ENCODE measurements around the gene PHF13.

PHF13 gene

DNA sequence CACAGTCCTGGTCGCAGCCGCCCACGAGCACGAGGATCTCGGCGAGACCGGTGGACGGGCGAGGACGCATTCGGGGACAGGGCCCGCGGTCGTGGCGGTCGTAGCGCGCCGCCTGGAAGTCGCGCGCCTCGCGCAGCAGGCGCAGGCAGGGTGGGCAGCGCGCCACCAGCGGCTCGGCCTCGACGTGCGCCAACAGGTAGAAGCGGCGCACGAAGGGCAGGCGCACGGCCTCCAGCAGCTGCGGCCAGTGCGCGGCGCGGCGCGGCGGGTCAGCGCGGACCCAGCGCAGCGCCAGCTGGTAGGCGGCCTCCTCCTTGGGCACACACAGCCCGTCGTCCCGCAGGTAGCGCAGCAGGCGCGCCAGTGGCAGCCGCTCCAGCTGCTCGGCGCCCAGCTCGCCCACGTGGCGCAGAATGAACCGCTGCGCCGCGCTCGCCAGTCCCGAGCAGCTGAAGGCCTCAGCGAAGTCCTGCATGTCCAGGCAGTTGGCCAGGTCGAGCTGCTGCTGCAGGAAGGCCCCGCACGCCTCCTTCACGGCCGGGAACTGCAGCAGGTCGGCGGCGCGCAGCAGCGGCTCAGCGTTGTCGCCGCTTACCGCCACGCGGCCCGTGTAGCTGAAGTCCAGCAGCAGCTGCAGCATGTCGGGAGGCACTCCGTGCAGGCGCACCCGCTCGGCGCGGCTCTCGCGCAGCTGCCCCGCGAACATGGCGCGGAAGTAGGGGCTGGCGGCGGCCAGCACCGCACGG, 11.4 kb upstream of the PHF13 start:
- H3K9me3 ChIP-seq: no peaks in the 10 kb centered on the region
- in situ Hi-C loops (cut with MboI; ENCODE audit: low sequenced_read_pairs): no loop called here
- H3K4me1 ChIP-seq: peaks cover 9% of the 10 kb centered on the region
- peaks cover 23% of the 10 kb centered on the region for H3K36me3 ChIP-seq (replicated peaks)
- peak in 1 of 2 experiments; percentile 44 for DNase-seq (ENCODE audit: low spot score in 2 of 2)
- H3K27me3 ChIP-seq (ENCODE audit: low read depth): no peaks in the 10 kb centered on the region
- peak overlapping the region; percentile 71 for H3K4me3 ChIP-seq

DNA sequence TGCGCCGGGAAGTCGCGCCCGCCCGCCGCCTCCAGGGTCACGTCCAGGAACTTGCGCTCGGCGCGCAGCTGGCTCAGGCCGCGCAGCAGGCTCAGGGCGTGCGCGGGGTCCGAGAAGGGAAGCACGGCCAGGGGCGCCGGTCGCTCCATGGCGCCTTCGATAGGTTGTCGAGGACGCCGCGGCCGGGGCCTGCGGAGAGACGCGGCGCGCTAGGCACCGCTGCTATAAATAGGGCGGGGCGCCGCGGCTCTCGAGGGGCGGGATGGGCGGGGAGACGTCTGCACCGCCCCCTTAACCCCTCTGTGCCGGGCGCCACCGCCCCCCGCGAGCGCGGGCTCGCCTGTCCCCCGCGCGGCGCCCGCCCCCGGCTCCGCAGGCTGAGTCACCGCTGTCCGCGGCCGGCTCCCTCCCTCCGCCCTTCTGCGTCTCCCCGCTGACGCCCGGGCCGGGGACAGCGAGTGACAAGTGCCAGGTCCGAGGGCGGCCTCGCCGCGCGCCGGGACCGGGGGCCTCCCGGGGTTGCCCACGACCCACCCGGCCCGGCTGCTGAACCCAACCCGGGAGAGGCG, 10.8 kb upstream of the PHF13 start, which contains the start of gene KLHL21:
TSS of gene KLHL21 (minus strand) at position 201 of the 569 bp plus-strand sequence. CDS start at position 149, 52 bp downstream.
- Histone ChIP-seq H3K4me1 (peaks cover 9% of the 10 kb centered on the region), H3K4me3 (peak within 1 kb of the TSS; percentile 71), H3K9me3 (no peaks in the 10 kb centered on the region), H3K27me3 (ENCODE audit: low read depth) (no peaks in the 10 kb centered on the region), H3K36me3 (replicated peaks) (peaks cover 16% of the 10 kb centered on the region)
- DNase-seq (ENCODE audit: low spot score in 2 of 2): peak; percentile 79 to 84
- in situ Hi-C loops (cut with MboI; ENCODE audit: low sequenced_read_pairs): no loop called here

DNA sequence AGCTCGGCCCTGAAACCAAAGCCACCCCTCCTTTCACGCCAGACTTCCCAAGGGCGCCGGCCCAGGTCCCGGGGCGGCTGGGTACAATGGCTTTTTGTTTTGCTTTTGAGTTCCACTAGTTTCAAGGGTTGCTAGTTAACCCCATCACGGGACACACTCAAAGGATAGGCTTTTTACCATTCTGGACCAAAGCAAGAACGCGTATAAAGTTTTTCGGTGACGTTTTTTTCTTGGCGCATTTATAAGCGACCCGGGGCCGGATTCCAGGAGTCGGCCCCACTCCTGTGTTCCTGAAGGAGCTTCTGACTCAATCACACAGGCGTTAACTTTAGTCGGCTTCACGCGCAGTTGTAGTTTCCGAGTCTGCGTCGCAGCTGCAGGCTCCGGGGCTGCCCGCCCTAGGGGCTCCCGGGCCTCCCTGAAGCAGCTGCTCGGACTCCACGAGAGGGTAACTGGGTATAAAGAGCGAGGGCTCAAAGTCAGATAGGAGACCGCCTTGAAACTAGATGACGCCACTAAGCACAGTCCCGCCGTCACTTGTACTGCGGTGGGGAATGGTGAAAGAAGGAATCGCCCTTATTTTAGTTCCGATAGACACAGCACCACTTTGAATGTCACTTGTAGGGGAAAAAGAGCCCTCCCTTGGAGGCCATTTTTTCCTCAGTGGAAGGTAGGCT, 10.2 kb upstream of the PHF13 start:
- Histone ChIP-seq H3K4me3 (peak overlapping the region; percentile 71), H3K36me3 (replicated peaks) (peaks cover 10% of the 10 kb centered on the region), H3K4me1 (peaks cover 9% of the 10 kb centered on the region), H3K27me3 (ENCODE audit: low read depth) (no peaks in the 10 kb centered on the region), H3K9me3 (no peaks in the 10 kb centered on the region)
- no peak for DNase-seq (ENCODE audit: low spot score in 2 of 2)
- in situ Hi-C loops (cut with MboI; ENCODE audit: low sequenced_read_pairs): no loop called here

DNA sequence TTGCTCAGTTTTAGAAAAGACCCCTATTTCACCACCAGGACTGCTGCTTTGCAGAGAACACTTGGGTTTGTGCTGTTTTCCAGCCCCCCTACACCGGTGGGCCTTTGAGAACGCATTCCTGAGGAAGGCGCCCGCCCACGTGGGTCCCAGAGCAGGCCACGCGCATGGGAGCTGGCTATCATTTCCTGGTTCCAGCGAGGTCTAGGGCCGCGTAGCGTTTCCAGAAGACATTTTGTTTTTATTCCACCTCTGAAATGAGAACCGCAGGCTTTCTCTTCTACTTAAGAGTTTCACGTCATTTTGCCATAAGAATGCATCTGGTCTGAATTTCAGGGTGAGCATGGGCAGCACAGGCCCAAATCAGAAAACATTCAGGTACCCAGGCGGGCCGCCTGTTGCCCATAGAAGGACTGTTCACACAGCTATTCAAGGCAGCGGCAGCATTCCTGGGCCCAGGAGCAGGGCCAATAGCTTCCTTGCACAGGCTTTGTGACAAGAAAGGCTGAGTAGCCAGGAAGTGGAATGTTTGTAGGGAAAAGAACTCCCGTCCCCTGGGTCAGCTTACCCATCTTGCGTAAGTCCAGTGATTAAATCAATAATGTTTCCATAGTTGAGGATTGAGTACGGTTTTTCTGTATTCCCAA, 9.5 kb upstream of the PHF13 start:
- H3K4me1 ChIP-seq: peaks cover 9% of the 10 kb centered on the region
- no peak for DNase-seq (ENCODE audit: low spot score in 2 of 2)
- no peak overlapping the region for H3K4me3 ChIP-seq
- in situ Hi-C loops (cut with MboI; ENCODE audit: low sequenced_read_pairs): no loop called here
- H3K27me3 ChIP-seq (ENCODE audit: low read depth): no peaks in the 10 kb centered on the region
- peaks cover 6% of the 10 kb centered on the region for H3K36me3 ChIP-seq (replicated peaks)
- H3K9me3 ChIP-seq: no peaks in the 10 kb centered on the region

DNA sequence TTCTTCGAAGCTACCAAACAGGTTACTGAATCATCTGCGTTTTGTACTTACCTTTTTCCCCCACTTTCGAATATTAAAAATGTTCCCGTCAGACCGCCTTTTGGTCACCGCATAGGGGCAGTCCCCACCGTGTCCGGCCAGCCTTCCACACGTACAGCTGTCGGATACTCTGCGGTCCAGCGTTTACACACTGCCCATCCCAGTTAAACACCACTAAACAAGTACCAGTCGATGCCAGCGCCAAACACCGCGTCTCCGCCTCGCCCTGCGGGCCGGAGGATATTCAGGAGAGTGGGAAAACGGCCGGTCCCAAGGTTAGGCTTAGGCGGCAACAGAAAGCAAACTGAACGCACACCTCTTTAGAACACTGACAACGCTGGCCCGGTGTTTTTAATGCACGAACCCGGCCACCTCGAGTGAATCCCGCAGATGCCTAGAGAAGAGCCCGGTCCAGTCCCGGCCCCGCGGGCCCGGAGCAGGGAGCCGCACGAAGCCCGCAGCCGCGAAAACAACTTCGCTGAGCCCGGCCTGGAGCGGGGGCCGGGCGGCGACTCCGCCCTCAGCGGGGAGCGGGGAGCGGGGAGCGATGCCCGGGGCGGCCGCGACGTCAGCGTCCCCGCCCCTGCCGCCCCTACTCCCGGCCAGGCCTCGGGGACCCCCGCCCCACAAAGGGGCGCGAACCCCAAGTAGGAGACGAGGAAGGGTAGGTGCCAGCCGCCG, 730 bp upstream of the PHF13 start:
- H3K27me3 ChIP-seq (ENCODE audit: low read depth): no peaks in the 10 kb centered on the region

DNA sequence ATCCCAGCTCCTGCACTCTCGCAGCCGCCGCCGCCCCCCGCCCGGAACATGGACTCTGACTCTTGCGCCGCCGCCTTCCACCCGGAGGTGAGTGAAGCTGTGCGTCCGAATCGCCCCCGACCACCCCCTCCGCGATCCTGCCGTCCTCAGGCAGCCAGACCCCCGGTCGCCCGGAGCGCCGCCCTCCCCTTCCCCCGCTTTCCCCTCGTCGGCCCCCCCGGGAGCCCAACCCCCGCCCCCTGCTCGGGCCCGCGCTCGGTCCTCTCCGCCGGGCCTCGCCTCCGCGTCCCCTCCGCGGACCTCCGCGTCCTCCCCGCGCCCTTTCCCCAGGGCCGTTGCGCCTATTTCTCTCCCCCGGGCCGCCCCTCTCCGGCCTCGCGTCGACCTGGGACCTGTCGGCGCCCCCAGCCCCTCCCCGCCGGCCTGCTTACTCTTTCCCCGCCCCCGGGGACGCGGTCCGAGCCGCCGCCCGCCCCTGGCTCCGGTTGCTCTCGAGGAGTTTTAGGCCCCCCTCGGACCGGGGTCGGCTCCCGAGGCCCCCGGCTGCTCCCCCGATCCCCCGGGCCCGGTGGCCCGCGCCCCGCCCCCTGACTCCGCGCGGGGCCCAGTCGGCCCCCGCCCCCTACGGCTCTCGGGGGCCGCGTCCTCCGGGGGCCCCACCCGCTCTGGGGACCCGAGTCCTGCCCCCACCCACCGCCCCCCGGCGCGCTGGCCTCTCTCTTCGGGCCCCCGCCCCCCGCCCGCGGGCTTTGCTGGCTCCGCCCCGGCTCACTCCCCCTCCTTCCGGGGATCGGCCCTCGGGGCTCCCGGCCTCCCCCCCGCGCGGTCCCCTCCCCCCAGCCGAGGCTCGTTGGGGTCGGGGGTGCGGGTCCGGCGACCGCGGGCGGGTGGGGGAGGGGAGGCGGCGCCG, 743 bp downstream of the PHF13 start:
- Histone ChIP-seq H3K4me1 (peaks cover 15% of the 10 kb centered on the region), H3K36me3 (replicated peaks) (peaks cover 21% of the 10 kb centered on the region), H3K9me3 (no peaks in the 10 kb centered on the region), H3K4me3 (peak overlapping the region; percentile 74), H3K27me3 (ENCODE audit: low read depth) (no peaks in the 10 kb centered on the region)
- in situ Hi-C loops (cut with MboI; ENCODE audit: low sequenced_read_pairs): no loop called here
- DNase-seq (ENCODE audit: low spot score in 2 of 2): peak in 1 of 2 experiments; percentile 79

More for the DNA sequence above, 730 bp upstream of the PHF13 start:
- H3K4me1 ChIP-seq: peaks cover 16% of the 10 kb centered on the region
- no peaks in the 10 kb centered on the region for H3K9me3 ChIP-seq
- peaks cover 7% of the 10 kb centered on the region for H3K36me3 ChIP-seq (replicated peaks)
- H3K4me3 ChIP-seq: peak overlapping the region; percentile 52
- in situ Hi-C loops (cut with MboI; ENCODE audit: low sequenced_read_pairs): no loop called here
- DNase-seq (ENCODE audit: low spot score in 2 of 2): peak in 1 of 2 experiments; percentile 60

DNA sequence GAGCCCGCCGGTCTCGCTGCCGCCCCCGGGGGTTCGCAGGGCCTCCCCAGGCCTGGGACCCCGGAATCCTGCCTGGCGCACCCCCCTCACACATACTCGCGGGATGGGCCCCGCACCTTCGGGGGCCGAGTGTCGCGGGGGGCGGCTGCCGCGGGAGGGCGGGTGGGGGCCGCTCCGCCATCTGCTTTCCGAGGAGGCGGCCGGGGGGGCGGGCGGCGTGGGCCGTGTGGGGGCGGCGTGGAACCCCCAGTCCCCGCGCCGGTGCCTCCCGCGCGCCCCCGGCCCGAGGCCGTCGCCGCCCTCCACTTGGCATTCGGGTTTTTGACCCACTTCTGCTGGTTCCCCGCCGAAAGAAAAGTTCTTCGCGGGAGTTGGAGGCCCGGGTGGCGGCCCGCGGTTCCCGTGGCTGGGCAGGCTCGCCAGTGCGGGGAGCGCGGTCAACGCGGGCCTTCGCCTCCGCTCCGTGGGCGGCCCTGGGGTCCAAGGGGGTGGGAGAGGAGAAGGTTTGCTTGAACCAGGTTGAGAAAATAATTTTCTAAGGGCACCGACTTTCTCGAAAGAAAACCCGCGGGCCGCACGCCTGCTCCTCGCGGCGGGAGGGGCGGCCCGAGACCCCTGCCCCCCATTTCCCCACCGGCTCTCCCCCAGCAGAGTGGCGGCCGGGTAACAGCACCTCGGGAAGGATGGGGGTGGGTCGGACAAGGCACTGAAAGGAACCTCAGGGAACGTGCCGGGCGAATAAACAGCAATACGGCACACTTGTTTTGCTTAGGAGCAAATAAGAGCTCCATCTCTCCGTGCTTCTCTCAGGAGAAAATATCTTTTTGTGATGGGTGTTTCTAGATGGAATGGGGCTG, 1.6 kb downstream of the PHF13 start:
- H3K4me1 ChIP-seq: peaks cover 9% of the 10 kb centered on the region
- in situ Hi-C loops (cut with MboI; ENCODE audit: low sequenced_read_pairs): no loop called here
- no peak for DNase-seq (ENCODE audit: low spot score in 2 of 2)
- no peaks in the 10 kb centered on the region for H3K9me3 ChIP-seq
- no peaks in the 10 kb centered on the region for H3K27me3 ChIP-seq (ENCODE audit: low read depth)
- H3K36me3 ChIP-seq (replicated peaks): peaks cover 29% of the 10 kb centered on the region
- peak overlapping the region; percentile 74 for H3K4me3 ChIP-seq

DNA sequence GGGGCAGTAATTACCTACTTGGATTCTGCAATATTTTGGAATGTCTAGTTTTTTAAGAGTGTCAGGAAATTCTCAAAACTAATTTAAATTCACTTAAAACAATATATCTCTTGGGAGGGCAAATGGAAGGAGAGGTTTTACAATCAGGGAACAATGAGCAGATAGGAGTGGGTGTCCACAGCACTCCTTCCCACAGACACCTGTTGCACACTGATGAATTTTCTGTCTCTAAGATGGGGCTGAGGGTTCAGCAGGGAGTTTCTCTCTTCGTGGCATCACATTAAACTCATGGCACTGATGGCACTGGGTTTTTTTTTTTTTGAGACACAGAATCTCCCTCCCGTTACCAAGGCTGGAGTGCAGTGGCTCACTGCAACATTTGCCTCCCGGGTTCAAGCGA, 5.5 kb downstream of the PHF13 start:
- no peak for DNase-seq (ENCODE audit: low spot score in 2 of 2)
- Histone ChIP-seq H3K4me1 (peaks cover 4% of the 10 kb centered on the region; the same call in 1 of the 2 replicates), H3K36me3 (replicated peaks) (peaks cover 62% of the 10 kb centered on the region), H3K9me3 (no peaks in the 10 kb centered on the region), H3K4me3 (no peak overlapping the region), H3K27me3 (ENCODE audit: low read depth) (no peaks in the 10 kb centered on the region)
- in situ Hi-C loops (cut with MboI; ENCODE audit: low sequenced_read_pairs): no loop called here

DNA sequence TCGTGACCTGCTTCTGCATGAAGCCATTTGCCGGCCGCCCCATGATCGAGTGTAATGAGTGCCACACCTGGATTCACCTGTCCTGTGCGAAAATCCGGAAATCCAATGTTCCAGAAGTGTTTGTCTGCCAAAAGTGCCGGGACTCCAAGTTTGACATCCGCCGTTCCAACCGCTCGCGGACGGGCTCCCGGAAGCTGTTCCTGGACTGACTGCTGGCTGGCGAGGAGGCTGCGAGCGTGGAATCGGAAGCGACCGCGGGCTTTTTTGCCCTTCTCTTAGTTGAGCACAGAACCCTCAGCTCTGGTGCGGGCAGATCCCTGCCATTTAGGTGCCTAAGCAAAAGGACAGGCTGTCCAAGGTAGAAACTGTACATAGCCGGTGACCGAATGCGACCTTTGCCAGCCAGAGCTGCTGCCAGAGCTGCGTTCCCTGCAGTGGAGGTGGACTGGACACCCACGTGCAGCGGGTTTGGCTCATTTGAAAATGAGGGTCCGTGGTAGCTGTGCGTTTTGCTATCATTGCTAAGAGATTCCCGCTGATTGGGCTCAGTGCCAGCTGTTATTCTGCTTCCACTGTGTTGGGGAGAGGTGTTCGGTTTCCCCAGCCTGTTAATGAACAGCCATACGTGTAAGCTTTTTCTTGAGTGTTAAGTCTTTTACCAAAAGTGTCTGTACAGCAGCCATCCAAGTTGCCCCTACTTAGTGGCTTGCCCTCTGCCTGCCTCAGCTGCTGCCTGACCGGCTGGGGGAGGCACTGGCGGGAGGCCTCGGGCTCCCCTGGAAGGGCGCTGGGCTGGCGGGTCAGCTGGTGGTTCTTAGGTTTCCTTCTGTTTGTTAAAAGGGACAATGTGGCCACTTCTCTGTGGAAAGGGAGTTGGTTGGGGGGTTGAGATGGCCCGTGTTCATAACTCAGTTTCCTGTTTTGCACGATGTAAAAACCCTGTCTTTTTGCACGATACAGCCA, 8.2 kb downstream of the PHF13 start:
- DNase-seq (ENCODE audit: low spot score in 2 of 2): no peak
- in situ Hi-C loops (cut with MboI; ENCODE audit: low sequenced_read_pairs): no loop called here
- peaks cover 9% of the 10 kb centered on the region for H3K4me1 ChIP-seq
- H3K27me3 ChIP-seq (ENCODE audit: low read depth): no peaks in the 10 kb centered on the region
- no peak overlapping the region for H3K4me3 ChIP-seq
- peaks cover 65% of the 10 kb centered on the region for H3K36me3 ChIP-seq (replicated peaks)
- no peaks in the 10 kb centered on the region for H3K9me3 ChIP-seq

DNA sequence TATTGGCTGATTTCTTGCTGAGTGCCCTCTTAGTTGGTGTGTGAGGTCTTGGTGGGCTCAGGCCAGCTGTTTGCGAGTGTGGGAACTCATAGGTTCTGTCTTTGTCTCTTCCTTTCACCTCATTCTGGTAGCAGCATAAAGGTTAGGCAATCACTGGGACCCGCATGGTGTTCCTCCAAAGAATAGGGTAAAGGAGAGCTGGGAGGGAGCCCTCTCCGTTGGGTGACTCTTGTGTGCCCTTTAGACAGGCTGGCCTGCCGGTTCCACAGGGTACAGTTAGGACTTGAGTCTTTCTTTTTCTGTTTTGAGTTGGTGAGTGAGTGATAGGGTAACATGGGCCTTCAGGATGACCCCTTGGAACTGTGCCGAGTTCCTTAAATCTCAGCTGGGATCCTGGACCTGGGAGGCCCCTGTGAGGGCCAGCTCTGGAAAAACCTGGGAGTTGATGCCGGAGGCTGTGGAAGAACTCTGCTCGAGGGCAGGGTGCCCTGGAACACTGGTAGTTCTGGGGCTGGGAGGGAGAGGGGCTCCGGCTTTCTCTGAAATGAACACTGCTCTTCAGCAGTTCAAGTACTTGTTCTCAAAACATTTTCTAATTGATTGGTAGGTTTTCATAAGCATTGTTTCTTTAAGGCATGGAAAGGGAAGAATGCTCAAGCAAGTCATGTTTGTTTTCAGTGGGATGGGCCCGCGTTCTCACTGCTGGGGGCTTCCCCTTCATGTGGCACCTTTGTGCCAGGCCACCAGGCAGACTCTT, 9.0 kb downstream of the PHF13 start:
- Histone ChIP-seq H3K4me3 (no peak overlapping the region), H3K9me3 (no peaks in the 10 kb centered on the region), H3K4me1 (peaks cover 9% of the 10 kb centered on the region), H3K27me3 (ENCODE audit: low read depth) (no peaks in the 10 kb centered on the region), H3K36me3 (replicated peaks) (peaks cover 63% of the 10 kb centered on the region)
- DNase-seq (ENCODE audit: low spot score in 2 of 2): no peak
- in situ Hi-C loops (cut with MboI; ENCODE audit: low sequenced_read_pairs): no loop called here

Data from HAP-1 (cell line).